Activated CD4-positive, alpha-beta T cell treated with anti-CD3 and anti-CD28 coated beads, Interleukin-2, amount 50 U/mL, for 24 hours (primary cell): Measurements from ENCODE around the gene SETD7.
A peak's percentile ranks its signal among the peaks of the same experiment; 100 is the strongest.

Experiments
- DNase-seq, 2 donors: peaks; one replicate each; pipeline ENCODE4 v3.0.0-alpha.2; 2020; ENCODE audit warnings: low read depth in 1 of 2, low spot score in 1 of 2

The SETD7 gene

GRCh38 chr4:139552517-139553307, 3.3 kb downstream of the SETD7 start:
- DNase-seq = no peak

GRCh38 chr4:139550724-139551429, 5.1 kb downstream of the SETD7 start:
- no peak for DNase-seq

GRCh38 chr4:139547979-139548378, 8.0 kb downstream of the SETD7 start:
- no peak for DNase-seq

- DNase-seq = no peak
These were observed 15.4 kb downstream of the SETD7 start for GRCh38 chr4:139540632-139541031.

DNA sequence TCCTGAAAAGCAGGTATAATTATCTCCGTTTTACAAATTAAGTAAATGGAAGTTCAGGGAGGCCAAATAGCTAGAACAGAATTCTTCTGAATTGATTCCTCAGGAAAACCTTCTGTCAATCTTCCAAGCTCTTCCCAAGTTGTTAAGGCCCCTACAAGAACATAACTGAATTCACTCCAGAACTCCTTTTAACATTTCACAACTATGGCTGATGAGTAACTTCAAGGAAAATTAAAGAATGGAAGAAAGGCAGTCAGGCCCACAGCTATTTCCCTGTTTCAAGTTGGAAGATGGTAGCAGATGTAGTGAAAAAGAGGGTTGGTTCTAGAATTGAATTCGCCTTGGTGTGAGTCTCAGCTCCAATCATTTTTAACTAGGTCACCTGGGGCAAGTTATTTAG, 15.9 kb downstream of the SETD7 start:
- DNase-seq = no peak

DNA sequence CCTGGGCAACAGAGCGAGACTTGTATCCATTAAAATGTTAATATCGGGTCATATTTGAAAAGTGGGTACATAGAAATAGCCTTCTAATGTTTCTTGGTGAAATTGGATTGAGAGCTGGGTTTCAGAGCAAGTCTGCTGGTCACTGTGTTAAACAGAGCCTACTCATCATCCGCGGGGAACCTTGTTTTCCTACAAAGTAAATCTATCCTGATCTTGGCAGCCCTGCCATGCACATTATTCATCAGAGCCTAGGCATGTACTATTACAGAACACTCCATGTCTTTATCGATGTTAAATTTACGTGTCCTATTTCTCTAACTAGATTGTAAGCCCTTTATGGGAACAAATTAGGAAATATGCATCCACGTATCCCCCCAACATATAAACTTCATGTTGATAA, 18.7 kb downstream of the SETD7 start:
- DNase-seq = no peak

- DNase-seq = no peak
These were observed 20.2 kb downstream of the SETD7 start for GRCh38 chr4:139535871-139536234.

DNA sequence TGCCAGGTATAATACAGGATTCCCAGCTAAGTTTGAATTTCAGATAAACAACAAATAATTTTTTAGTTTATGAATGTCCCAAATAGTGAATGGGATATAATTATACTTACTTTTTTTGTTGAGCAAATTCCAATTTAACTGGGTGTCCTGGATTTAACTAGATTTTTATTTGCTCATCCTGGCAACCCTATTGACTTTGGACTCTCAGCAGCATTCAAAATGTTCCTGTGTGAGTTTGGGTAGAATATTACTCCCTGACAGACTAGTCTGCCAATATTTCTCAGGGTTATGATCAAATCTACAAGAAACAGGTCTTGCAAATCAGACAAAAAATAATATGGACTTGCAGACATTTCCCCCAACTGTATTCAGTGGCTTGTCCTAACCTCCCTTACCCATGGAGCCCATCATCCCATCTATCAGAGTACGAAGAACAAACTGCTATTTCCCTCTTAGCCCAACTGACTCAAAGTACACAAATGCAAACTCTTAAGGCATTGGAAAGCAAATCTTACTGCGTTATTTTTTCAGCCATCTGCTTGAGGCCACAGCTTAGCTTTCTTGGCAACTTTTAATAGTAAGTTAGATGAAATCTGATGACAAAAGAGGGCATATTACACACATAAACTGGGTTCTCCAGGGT, 20.7 kb downstream of the SETD7 start:
- no peak for DNase-seq

GRCh38 chr4:139534287-139534950, 21.6 kb downstream of the SETD7 start:
- no peak for DNase-seq

DNA sequence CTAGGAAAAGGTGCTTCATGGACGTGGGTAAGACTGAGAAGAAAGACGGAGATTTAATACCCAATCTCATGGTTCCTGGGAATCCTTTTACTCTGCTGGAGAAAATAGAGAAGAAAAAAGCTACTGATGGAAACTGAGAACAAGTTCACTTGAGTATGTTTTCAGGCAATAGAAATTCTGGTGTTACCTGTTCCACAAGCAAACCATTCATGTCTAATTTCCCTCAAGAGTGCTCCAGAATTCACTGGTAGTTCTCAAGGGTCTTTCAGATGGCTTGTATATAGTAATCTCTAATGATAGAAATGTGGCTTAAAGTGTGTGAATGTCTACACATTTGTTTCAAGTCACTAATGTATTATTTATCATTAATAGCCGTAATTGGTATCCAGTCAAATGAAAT, 22.5 kb downstream of the SETD7 start:
- DNase-seq = no peak

DNA sequence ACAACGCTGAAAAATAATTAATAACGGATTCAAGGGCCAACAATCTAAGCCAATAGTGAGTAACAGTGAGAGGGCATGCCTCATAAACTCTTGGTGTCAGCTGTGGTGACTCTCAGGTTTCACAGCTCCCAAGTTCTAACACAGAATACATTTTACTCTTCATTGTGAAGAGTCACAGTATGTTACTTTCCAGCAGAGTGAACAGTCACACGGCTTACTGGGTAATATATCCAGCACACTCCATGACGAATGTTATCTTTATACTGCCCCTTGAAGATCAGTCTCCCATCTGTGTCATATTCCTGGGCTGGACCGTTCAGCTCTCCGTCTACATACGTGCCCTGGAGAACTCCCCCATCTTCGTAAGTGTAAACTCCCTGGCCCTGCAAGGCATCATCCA, 23.1 kb downstream of the SETD7 start:
- DNase-seq = no peak

- DNase-seq = peak; percentile 11 to 37
These were observed 25.1 kb downstream of the SETD7 start for GRCh38 chr4:139530833-139531427.

DNA sequence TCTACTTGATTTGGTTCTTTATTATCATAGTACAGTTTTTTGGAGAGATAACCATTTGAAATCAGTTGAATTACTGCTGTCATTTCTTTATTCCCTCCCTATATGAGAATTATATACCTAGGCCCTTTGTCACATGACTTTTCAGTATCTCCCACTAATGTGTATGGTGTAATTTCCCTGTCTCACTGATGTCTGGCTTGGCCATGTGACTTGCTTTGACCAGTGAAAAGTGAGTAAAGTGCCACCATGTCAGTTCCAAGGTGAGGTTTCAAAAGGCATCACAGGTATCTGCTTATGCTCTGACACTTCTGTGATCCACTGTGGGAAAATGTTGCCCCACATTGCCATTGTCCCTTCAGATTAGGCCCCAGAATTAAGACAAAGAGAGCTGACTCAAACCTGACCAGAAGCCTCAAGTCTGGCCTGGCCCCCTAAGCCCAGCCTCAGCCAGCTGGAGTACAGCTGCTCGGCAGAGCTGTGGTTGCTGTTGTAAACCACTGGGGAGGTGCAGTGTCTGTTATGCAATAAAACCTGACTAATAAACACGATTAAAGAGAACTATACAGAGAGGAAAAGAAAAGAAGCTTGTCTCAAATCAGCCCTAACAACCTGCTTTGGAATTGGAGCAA, 27.5 kb downstream of the SETD7 start:
- no peak for DNase-seq

DNA sequence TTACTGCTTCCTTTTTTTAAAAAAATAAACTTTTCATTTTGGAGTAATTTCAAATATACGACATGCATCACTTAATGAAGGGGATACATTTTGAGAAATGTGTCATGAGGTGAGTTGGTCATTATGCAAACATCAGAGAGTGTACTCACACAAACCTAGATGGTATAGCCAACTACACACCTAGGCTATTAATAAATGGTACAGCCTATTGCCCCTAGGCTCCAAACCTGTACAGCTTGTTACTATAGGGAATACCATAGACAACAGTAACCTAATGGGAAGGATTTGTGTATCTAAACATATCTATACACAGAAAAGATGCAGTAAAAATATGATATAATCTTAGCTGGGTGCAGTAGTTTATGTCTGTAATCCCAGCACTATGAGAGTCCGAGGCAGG, 29.1 kb downstream of the SETD7 start:
- DNase-seq = no peak

- no peak for DNase-seq
These were observed 30.6 kb downstream of the SETD7 start for GRCh38 chr4:139525414-139525813.

GRCh38 chr4:139524062-139524631, 31.9 kb downstream of the SETD7 start:
- no peak for DNase-seq

GRCh38 chr4:139523076-139523475, 32.9 kb downstream of the SETD7 start:
- no peak for DNase-seq

GRCh38 chr4:139522457-139522856, 33.6 kb downstream of the SETD7 start:
- no peak for DNase-seq

DNA sequence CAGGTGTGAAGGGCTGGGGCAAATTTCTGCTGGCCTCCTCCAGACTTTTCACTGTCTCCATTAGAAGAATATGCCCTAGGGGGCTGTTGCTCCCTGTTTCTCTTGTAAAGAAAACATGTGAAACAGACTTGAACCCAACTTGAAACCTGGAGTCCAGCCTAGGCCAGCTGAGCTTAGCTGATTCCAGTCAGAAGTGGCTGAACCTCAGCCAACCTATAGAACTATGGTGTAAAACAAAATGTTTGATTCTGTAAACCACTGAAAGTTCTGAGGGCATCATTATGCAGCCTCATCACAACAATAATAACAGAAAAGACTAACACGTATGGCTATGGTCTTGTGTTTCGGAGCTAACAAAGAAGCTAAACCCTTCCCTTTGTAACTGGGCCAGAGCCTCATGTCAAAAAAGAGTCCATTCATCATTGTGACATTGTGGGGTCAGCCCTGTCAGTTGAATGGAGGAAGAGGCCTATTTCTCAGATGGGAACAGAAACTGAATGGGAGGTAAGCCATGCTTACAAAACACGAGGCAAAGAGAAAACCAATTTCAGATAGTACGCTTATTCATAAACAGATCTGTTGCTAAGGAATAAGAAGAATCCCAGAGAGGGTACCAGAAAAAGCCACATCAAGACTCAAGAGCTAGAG, 34.1 kb downstream of the SETD7 start:
- no peak for DNase-seq

DNA sequence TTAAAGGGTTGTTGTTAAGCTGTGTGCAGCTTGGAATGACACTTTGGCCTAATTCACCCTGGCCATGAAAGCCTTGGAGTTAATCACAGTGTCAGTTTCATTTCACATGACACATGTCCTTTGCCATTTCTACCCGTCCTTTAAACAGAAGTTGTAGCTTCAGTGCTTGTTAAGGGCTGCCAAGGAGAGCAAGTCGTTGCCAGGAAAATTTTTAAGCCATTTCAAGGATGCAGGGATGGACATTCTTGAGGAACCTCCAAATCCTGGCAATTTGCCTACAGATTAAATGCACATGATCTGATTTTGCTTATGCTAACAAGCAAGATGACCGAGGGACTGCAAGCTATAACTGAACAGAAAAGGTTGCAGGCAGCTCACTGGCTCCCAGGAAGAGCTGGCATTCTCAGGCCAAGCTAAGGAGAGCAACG, 40.5 kb downstream of the SETD7 start:
- DNase-seq = no peak
